ENCODE data around the gene MAST3.

DNA sequence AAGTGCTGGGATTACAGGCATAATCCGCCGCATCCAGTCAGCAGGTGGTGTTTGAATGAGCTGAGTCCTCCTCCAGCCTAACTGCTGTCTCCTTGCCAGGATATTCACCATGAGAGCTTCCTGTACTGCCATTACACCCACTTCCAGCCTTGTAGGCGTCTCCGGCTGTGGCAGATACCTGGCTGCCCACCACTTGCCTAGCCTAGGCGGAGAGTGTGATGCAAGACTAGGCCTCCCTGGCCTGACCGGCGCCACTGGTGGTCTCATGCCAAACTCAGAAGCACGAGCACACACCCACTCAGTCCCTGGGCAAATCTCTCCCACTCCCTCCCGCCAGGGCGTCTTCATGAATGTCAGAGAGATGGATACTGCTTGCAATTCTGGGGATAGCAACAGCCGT is 27.4 kb upstream of the MAST3 start:
- TF ChIP-seq, protein P1, sequence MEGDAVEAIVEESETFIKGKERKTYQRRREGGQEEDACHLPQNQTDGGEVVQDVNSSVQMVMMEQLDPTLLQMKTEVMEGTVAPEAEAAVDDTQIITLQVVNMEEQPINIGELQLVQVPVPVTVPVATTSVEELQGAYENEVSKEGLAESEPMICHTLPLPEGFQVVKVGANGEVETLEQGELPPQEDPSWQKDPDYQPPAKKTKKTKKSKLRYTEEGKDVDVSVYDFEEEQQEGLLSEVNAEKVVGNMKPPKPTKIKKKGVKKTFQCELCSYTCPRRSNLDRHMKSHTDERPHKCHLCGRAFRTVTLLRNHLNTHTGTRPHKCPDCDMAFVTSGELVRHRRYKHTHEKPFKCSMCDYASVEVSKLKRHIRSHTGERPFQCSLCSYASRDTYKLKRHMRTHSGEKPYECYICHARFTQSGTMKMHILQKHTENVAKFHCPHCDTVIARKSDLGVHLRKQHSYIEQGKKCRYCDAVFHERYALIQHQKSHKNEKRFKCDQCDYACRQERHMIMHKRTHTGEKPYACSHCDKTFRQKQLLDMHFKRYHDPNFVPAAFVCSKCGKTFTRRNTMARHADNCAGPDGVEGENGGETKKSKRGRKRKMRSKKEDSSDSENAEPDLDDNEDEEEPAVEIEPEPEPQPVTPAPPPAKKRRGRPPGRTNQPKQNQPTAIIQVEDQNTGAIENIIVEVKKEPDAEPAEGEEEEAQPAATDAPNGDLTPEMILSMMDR (IDR thresholded peaks at IDR 0.05; ENCODE audit: insufficient read depth, low read length, poor library complexity, severe bottlenecking): no peak
- TF ChIP-seq EZH2phosphoT487 (conservative IDR thresholded peaks at IDR 0.05; ENCODE audit: low read length): no peak

Measured in SU-DHL-6 (cell line).